ENCODE data around the gene BIVM.
A peak's percentile ranks its signal among the peaks of the same experiment; 100 is the strongest.

The BIVM gene

GRCh38 chr13:102798581-102799425 is at the start of gene BIVM, which contains the start of gene POGLUT2:
TSS of gene BIVM (plus strand) at chr13:102799119. CDS start at chr13:102807268, 8,149 bp downstream.
TSS of gene POGLUT2 (minus strand) at chr13:102798976. CDS start at chr13:102798670, 306 bp downstream.
- DNase-seq: peak; percentile 86
- H3K4me3 Mint-ChIP-seq: peak within 1 kb of the TSS; percentile 97
- H3K9me3 Mint-ChIP-seq: no peaks in the 10 kb centered on the region

GRCh38 chr13:102751886-102752285 is 47.0 kb upstream of the BIVM start:
- Mint-ChIP-seq H3K4me1 (peaks cover 8% of the 10 kb centered on the region), H3K27me3 (ENCODE audit: low read depth, poor library complexity) (peaks cover 12% of the 10 kb centered on the region), H3K4me3 (no peak overlapping the region), H3K9me3 (peaks cover 47% of the 10 kb centered on the region), H3K36me3 (ENCODE audit: low read depth) (peaks cover 7% of the 10 kb centered on the region), H3K27ac (no peak overlapping the region)
- no peak for TF ChIP-seq CTCF (IDR thresholded peaks at IDR 0.05)
- DNase-seq: no peak

More at GRCh38 chr13:102798581-102799425, at the start of gene BIVM, which contains the start of gene POGLUT2:
- Mint-ChIP-seq H3K27me3 (ENCODE audit: low read depth, poor library complexity) (no peaks in the 10 kb centered on the region), H3K36me3 (ENCODE audit: low read depth) (peaks cover 15% of the 10 kb centered on the region), H3K4me1 (peaks cover 32% of the 10 kb centered on the region), H3K27ac (peak within 1 kb of the TSS; percentile 62)
- no peak for TF ChIP-seq CTCF (IDR thresholded peaks at IDR 0.05)

- H3K27me3 Mint-ChIP-seq (ENCODE audit: low read depth, poor library complexity): peaks cover 3% of the 10 kb centered on the region
- no peak overlapping the region for H3K4me3 Mint-ChIP-seq
- no peaks in the 10 kb centered on the region for H3K36me3 Mint-ChIP-seq (ENCODE audit: low read depth)
- peaks cover 14% of the 10 kb centered on the region for H3K4me1 Mint-ChIP-seq
- TF ChIP-seq CTCF (IDR thresholded peaks at IDR 0.05): no peak
- peaks cover 13% of the 10 kb centered on the region for H3K9me3 Mint-ChIP-seq
- no peak for DNase-seq
- H3K27ac Mint-ChIP-seq: no peak overlapping the region
These were observed 41.9 kb upstream of the BIVM start for GRCh38 chr13:102757006-102757405.

- H3K4me3 Mint-ChIP-seq: no peak overlapping the region
These were observed 40.1 kb upstream of the BIVM start for GRCh38 chr13:102758842-102759241.

GRCh38 chr13:102761071-102761470 is 37.8 kb upstream of the BIVM start:
- no peak for DNase-seq
- no peak overlapping the region for H3K4me3 Mint-ChIP-seq
- H3K4me1 Mint-ChIP-seq: peaks cover 10% of the 10 kb centered on the region
- no peak overlapping the region for H3K27ac Mint-ChIP-seq
- no peaks in the 10 kb centered on the region for H3K9me3 Mint-ChIP-seq
- TF ChIP-seq CTCF (IDR thresholded peaks at IDR 0.05): no peak
- H3K36me3 Mint-ChIP-seq (ENCODE audit: low read depth): no peaks in the 10 kb centered on the region
- no peaks in the 10 kb centered on the region for H3K27me3 Mint-ChIP-seq (ENCODE audit: low read depth, poor library complexity)

More at GRCh38 chr13:102758842-102759241, 40.1 kb upstream of the BIVM start:
- H3K36me3 Mint-ChIP-seq (ENCODE audit: low read depth): no peaks in the 10 kb centered on the region
- peaks cover 3% of the 10 kb centered on the region for H3K27me3 Mint-ChIP-seq (ENCODE audit: low read depth, poor library complexity)
- no peak overlapping the region for H3K27ac Mint-ChIP-seq
- H3K9me3 Mint-ChIP-seq: peaks cover 3% of the 10 kb centered on the region
- peaks cover 14% of the 10 kb centered on the region for H3K4me1 Mint-ChIP-seq
- no peak for TF ChIP-seq CTCF (IDR thresholded peaks at IDR 0.05)
- no peak for DNase-seq
